Measurements from ENCODE around the gene CLDN12. TPM values are rescaled to one million over a fixed set of nuclear protein-coding genes. Genes with fewer than 3 reads are reported as not detected.
A peak's percentile ranks its signal among the peaks of the same experiment; 100 is the strongest.

CLDN12 gene
- 25.0 TPM for polyA plus RNA-seq (2013, experiment 1 of 2)
- polyA plus RNA-seq (2013, experiment 2 of 2), result 27.1 TPM

DNA sequence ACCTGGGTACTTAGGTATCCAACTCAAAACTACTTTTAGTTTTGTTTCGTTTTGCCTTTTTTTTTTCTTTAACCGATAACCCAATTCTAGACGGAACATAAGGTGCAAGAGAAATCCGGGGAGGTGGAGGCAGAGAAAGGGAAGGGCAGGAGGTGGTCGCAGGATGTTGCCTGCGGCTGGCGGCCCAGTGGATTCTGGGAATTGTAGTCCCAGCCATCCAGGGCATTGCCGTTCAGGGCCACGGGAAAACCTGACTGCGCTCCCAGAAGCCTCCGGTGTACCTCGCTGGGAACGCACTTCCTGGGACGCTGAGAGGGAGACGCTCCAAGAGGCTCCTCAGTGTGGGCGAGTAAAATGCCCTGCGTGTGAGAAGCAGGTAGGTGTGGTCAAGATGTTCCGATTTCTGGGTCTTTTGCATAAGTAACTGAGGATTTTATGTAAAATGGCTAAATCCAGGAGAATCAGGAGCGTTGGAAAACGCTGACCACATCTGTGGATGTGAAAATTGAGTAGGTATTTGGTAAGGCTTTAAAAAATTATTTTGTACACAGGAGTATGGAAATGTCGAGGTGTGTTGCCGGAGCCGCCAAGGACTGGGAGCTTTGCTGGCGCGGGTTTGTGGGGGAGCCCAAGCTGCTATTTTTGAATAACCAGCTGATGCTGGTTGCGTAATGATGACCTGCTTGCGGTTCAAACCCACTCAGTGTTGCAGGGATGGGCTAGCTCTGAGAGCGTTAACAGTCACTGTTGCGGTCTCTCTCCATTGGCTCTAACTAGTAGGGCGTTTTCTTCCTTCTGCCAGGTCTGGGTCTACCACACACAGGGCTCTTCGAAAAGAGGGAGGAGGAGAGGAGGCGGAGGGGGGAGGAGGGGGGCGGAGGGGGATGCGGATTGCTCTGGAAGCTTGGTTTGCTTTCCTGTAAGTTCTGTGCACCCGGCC lies at the start of gene CLDN12:
Gene CLDN12, plus strand, starts transcription at position 288 of the 940 bp plus-strand sequence. CDS start 9,216 bp downstream, outside the sequence.
- no peak within 1 kb of the TSS for H3K9ac ChIP-seq (ENCODE audit: low read depth, low read length, poor library complexity)
- H2BK15ac ChIP-seq (ENCODE audit: low read length), result no peak within 1 kb of the TSS
- no peaks in the 10 kb centered on the region for H3K79me1 ChIP-seq (ENCODE audit: low read depth, low read length)
- H3K27ac ChIP-seq (replicated peaks; ENCODE audit: low read length), result peak within 1 kb of the TSS; percentile 72
- peak; percentile 69 for DNase-seq (ENCODE audit: low spot score)
- H3K23ac ChIP-seq (ENCODE audit: low read depth, low read length, poor library complexity), result no peak within 1 kb of the TSS
- no peak within 1 kb of the TSS for H2BK5ac ChIP-seq (ENCODE audit: low read length)
- no peak within 1 kb of the TSS for H3K18ac ChIP-seq (ENCODE audit: low read length)
- H3K36me3 ChIP-seq (replicated peaks in 1 of 2; ENCODE audit: control insufficient read depth in 2 of 2, insufficient read depth in 2 of 2, low read length in 2 of 2), result peaks cover 4 to 37% of the 10 kb centered on the region in 2 donors
- H2BK12ac ChIP-seq (ENCODE audit: low read length), result no peak within 1 kb of the TSS
- H3K4me3 ChIP-seq (ENCODE audit: low read length in 2 of 2), result peak within 1 kb of the TSS; percentile 72 to 89
- peaks cover 0 to 3% (median 0%) of the 10 kb centered on the region in 3 experiments for H3K27me3 ChIP-seq (ENCODE audit: control insufficient read depth in 3 of 3, insufficient read depth in 3 of 3, low read depth in 1 of 3, low read length in 3 of 3)
- H3K9me3 ChIP-seq (replicated peaks in 1 of 2; ENCODE audit: control insufficient read depth in 2 of 2, insufficient read depth in 1 of 2, low read depth in 1 of 2, low read length in 2 of 2), result no peaks in the 10 kb centered on the region
- H2BK120ac ChIP-seq (ENCODE audit: low read depth, low read length), result no peak within 1 kb of the TSS
- no peak within 1 kb of the TSS for H2AK5ac ChIP-seq (ENCODE audit: low read depth, low read length)
- no peak within 1 kb of the TSS for H4K91ac ChIP-seq (ENCODE audit: low read depth, low read length, poor library complexity)
- no peak within 1 kb of the TSS for H4K8ac ChIP-seq (ENCODE audit: low read depth, low read length)
- H3K4me2 ChIP-seq (ENCODE audit: insufficient read depth, low read length, poor library complexity, severe bottlenecking), result peak within 1 kb of the TSS; percentile 53
- H3K4me1 ChIP-seq (ENCODE audit: control insufficient read depth in 2 of 2, insufficient read depth in 1 of 2, low read depth in 1 of 2, low read length in 2 of 2), result no peaks in the 10 kb centered on the region
- H3K14ac ChIP-seq (ENCODE audit: low read length), result no peak within 1 kb of the TSS
- H3K4ac ChIP-seq (ENCODE audit: low read length), result no peak within 1 kb of the TSS
- no CpG with 5 or more reads among the region's 35 CpGs for WGBS, 2 donors (ENCODE audit: extremely low coverage in 2 of 2, insufficient read length in 2 of 2, insufficient replicate concordance in 1 of 2)
- peak within 1 kb of the TSS; percentile 89 for H2AFZ ChIP-seq (ENCODE audit: low read length)

DNA sequence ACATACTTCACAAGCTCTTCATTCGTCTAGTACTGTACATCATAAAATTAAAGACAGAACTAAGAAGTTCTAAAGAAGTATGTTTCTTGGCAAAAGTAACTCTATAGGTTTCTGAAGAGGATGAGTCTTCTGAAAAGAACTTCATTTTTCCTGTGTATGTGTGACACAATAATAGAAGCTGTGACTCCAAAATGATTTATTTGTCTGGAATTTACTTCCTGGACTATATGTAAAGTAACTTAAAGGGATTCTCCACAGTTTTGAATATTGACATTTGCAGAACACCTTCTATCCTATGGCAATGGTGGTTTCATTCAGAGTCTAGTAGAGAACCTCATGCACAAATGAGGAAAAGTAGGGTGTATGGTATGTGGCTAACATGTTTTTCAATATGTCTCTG lies 19.8 kb upstream of the CLDN12 start:
- H2BK12ac ChIP-seq (ENCODE audit: low read length), result no peak overlapping the region
- H3K27ac ChIP-seq (replicated peaks; ENCODE audit: low read length), result no peak overlapping the region
- H4K91ac ChIP-seq (ENCODE audit: low read depth, low read length, poor library complexity), result no peak overlapping the region
- H3K18ac ChIP-seq (ENCODE audit: low read length), result no peak overlapping the region
- H3K4me1 ChIP-seq (ENCODE audit: control insufficient read depth in 2 of 2, insufficient read depth in 1 of 2, low read depth in 1 of 2, low read length in 2 of 2), result no peaks in the 10 kb centered on the region
- no peak overlapping the region for H2BK15ac ChIP-seq (ENCODE audit: low read length)
- H3K14ac ChIP-seq (ENCODE audit: low read length), result no peak overlapping the region
- no peak overlapping the region for H3K4ac ChIP-seq (ENCODE audit: low read length)
- H3K36me3 ChIP-seq (replicated peaks in 1 of 2; ENCODE audit: control insufficient read depth in 2 of 2, insufficient read depth in 2 of 2, low read length in 2 of 2), result peaks cover 0 to 79% of the 10 kb centered on the region in 2 donors
- H3K4me2 ChIP-seq (ENCODE audit: insufficient read depth, low read length, poor library complexity, severe bottlenecking), result no peak overlapping the region
- DNase-seq (ENCODE audit: low spot score), result no peak
- peaks cover 0 to 11% of the 10 kb centered on the region in 2 donors for H3K9me3 ChIP-seq (replicated peaks in 1 of 2; ENCODE audit: control insufficient read depth in 2 of 2, insufficient read depth in 1 of 2, low read depth in 1 of 2, low read length in 2 of 2)
- H2AFZ ChIP-seq (ENCODE audit: low read length), result no peak overlapping the region
- H3K23ac ChIP-seq (ENCODE audit: low read depth, low read length, poor library complexity), result no peak overlapping the region
- H3K4me3 ChIP-seq (ENCODE audit: low read length in 2 of 2), result no peak overlapping the region
- no peak overlapping the region for H2BK5ac ChIP-seq (ENCODE audit: low read length)
- no peaks in the 10 kb centered on the region for H3K79me1 ChIP-seq (ENCODE audit: low read depth, low read length)
- no peak overlapping the region for H4K8ac ChIP-seq (ENCODE audit: low read depth, low read length)
- H2BK120ac ChIP-seq (ENCODE audit: low read depth, low read length), result no peak overlapping the region
- no CpG with 5 or more reads among the region's 1 CpG for WGBS, 2 donors (ENCODE audit: extremely low coverage in 2 of 2, insufficient read length in 2 of 2, insufficient replicate concordance in 1 of 2)
- no peaks in the 10 kb centered on the region for H3K27me3 ChIP-seq (ENCODE audit: control insufficient read depth in 3 of 3, insufficient read depth in 3 of 3, low read depth in 1 of 3, low read length in 3 of 3)
- no peak overlapping the region for H3K9ac ChIP-seq (ENCODE audit: low read depth, low read length, poor library complexity)
- H2AK5ac ChIP-seq (ENCODE audit: low read depth, low read length), result no peak overlapping the region

DNA sequence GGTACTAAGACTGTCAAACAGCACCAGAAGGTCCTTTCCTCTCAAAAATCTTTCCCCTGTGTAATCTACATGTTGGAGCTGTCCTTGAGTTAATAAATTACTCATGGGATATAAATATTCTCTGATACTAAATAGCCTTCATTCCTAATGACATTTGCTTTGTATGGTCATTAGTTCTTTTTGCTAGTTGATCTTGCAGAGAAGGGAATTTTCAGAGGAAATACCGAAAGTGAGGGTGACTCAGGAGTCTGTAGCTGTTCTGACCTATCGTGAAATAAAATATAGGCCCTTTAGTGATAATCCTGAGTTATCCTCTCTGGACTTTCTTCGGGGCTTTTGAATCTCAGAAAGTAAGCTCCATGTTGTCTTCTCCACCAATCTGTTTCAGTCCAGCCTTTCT lies 19.4 kb upstream of the CLDN12 start:
- no peaks in the 10 kb centered on the region for H3K4me1 ChIP-seq (ENCODE audit: control insufficient read depth in 2 of 2, insufficient read depth in 1 of 2, low read depth in 1 of 2, low read length in 2 of 2)
- H3K4me2 ChIP-seq (ENCODE audit: insufficient read depth, low read length, poor library complexity, severe bottlenecking), result no peak overlapping the region
- H3K9me3 ChIP-seq (replicated peaks in 1 of 2; ENCODE audit: control insufficient read depth in 2 of 2, insufficient read depth in 1 of 2, low read depth in 1 of 2, low read length in 2 of 2), result peaks cover 0 to 11% of the 10 kb centered on the region in 2 donors
- no peak overlapping the region for H2BK5ac ChIP-seq (ENCODE audit: low read length)
- no peak overlapping the region for H2BK15ac ChIP-seq (ENCODE audit: low read length)
- no peak overlapping the region for H3K4me3 ChIP-seq (ENCODE audit: low read length in 2 of 2)
- no peak for DNase-seq (ENCODE audit: low spot score)
- no peak overlapping the region for H3K23ac ChIP-seq (ENCODE audit: low read depth, low read length, poor library complexity)
- H2BK120ac ChIP-seq (ENCODE audit: low read depth, low read length), result no peak overlapping the region
- WGBS, 2 donors (ENCODE audit: extremely low coverage in 2 of 2, insufficient read length in 2 of 2, insufficient replicate concordance in 1 of 2), result no CpG with 5 or more reads among the region's 3 CpGs
- no peak overlapping the region for H3K14ac ChIP-seq (ENCODE audit: low read length)
- no peak overlapping the region for H3K18ac ChIP-seq (ENCODE audit: low read length)
- no peaks in the 10 kb centered on the region for H3K79me1 ChIP-seq (ENCODE audit: low read depth, low read length)
- no peak overlapping the region for H2AFZ ChIP-seq (ENCODE audit: low read length)
- H2AK5ac ChIP-seq (ENCODE audit: low read depth, low read length), result no peak overlapping the region
- H3K4ac ChIP-seq (ENCODE audit: low read length), result no peak overlapping the region
- no peak overlapping the region for H4K91ac ChIP-seq (ENCODE audit: low read depth, low read length, poor library complexity)
- no peaks in the 10 kb centered on the region for H3K27me3 ChIP-seq (ENCODE audit: control insufficient read depth in 3 of 3, insufficient read depth in 3 of 3, low read depth in 1 of 3, low read length in 3 of 3)
- no peak overlapping the region for H3K27ac ChIP-seq (replicated peaks; ENCODE audit: low read length)
- no peak overlapping the region for H3K9ac ChIP-seq (ENCODE audit: low read depth, low read length, poor library complexity)
- H3K36me3 ChIP-seq (replicated peaks in 1 of 2; ENCODE audit: control insufficient read depth in 2 of 2, insufficient read depth in 2 of 2, low read length in 2 of 2), result peaks cover 0 to 75% of the 10 kb centered on the region in 2 donors
- no peak overlapping the region for H4K8ac ChIP-seq (ENCODE audit: low read depth, low read length)
- H2BK12ac ChIP-seq (ENCODE audit: low read length), result no peak overlapping the region

DNA sequence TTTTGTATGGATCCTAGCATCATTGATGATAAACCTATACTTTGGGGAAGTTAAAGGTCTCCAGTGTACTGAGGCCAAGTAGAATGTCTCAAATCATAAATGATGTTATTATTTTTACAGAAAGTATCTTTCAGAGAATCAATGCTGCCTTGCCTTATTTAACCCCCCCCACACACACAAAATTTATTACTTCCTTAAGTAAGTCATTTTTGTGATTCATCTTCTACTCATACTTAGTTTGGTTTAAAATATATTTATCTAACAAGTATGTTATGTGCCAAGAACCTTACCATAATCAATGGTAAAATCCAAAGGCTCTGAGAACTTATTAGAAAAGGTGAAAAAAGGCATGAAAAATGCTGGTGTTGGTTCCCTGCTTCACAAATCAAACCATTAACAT lies 18.8 kb upstream of the CLDN12 start:
- Histone ChIP-seq H3K18ac (ENCODE audit: low read length) (no peak overlapping the region), H2AK5ac (ENCODE audit: low read depth, low read length) (no peak overlapping the region), H3K4me3 (ENCODE audit: low read length in 2 of 2) (no peak overlapping the region), H3K4me2 (ENCODE audit: insufficient read depth, low read length, poor library complexity, severe bottlenecking) (no peak overlapping the region), H4K8ac (ENCODE audit: low read depth, low read length) (no peak overlapping the region), H4K91ac (ENCODE audit: low read depth, low read length, poor library complexity) (no peak overlapping the region), H3K14ac (ENCODE audit: low read length) (no peak overlapping the region), H2BK120ac (ENCODE audit: low read depth, low read length) (no peak overlapping the region), H3K36me3 (replicated peaks in 1 of 2; ENCODE audit: control insufficient read depth in 2 of 2, insufficient read depth in 2 of 2, low read length in 2 of 2) (peaks cover 0 to 70% of the 10 kb centered on the region in 2 donors), H3K4me1 (ENCODE audit: control insufficient read depth in 2 of 2, insufficient read depth in 1 of 2, low read depth in 1 of 2, low read length in 2 of 2) (no peaks in the 10 kb centered on the region), H2BK15ac (ENCODE audit: low read length) (no peak overlapping the region), H3K9ac (ENCODE audit: low read depth, low read length, poor library complexity) (no peak overlapping the region), H3K23ac (ENCODE audit: low read depth, low read length, poor library complexity) (no peak overlapping the region), H3K9me3 (replicated peaks in 1 of 2; ENCODE audit: control insufficient read depth in 2 of 2, insufficient read depth in 1 of 2, low read depth in 1 of 2, low read length in 2 of 2) (peaks cover 0 to 11% of the 10 kb centered on the region in 2 donors), H2BK12ac (ENCODE audit: low read length) (no peak overlapping the region), H3K27ac (replicated peaks; ENCODE audit: low read length) (no peak overlapping the region), H3K27me3 (ENCODE audit: control insufficient read depth in 3 of 3, insufficient read depth in 3 of 3, low read depth in 1 of 3, low read length in 3 of 3) (no peaks in the 10 kb centered on the region), H3K79me1 (ENCODE audit: low read depth, low read length) (no peaks in the 10 kb centered on the region), H2BK5ac (ENCODE audit: low read length) (no peak overlapping the region), H2AFZ (ENCODE audit: low read length) (no peak overlapping the region), H3K4ac (ENCODE audit: low read length) (no peak overlapping the region)
- DNase-seq (ENCODE audit: low spot score), result no peak
